G401.6 (cell line): ENCODE data around the gene EMILIN2.

ENCODE experiments used
- FAIRE-seq: peaks from 2 replicates; lab custom pipeline; 2012; peaks lifted over from hg19 to GRCh38; lab: Jason Lieb, UNC

The EMILIN2 gene

DNA sequence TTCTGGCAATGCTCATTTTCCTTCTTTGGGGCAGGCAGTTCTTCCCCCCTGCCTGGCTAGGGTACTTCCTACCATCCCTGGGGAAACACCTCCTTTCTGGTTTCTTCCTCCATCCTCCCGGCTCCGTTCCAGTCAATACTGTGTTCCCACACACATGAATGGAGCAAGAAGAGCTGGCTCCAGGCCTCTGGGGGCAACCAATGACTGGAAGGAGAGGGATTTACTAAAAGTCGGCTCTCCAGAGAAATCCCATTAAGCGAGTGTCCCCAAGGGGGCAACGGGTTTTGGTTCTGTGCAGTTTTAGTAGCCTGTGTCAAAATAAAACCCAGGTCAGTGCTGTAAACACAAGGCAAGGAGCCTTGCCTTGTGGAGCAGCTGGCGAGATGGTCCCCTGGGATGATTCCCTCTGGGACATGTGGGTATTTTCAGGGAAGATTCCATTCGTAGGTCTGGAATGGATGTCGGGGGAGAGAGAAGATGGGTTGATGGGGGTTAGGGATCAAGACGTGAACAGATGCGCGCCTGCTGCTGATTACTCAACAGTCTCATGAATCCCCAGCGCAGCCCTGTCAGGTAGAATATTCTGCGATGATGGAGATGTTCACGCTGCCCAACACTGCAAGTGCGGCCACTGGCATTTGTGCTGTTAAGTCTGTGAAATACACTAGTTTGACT, 32.0 kb downstream of the EMILIN2 start:
- no peak for FAIRE-seq

DNA sequence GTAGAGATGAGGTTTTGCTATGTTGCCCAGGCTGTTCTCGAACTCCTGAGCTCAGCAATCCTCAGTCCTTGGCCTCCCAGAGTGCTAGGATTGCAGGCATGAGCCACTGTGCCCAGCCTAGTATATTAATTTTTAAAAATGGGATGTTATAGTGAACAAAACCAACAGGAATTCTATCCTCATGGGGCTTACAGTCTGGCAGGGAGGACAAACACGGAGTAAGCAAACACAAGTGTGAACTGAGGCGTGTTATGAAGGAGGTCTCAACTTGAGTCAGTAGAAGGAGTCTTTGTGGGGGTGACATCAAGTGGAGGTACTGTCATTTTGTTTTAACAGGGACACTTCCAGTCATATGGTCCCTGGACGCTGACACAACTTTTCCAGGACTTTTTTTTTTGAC, 33.1 kb downstream of the EMILIN2 start:
- FAIRE-seq, result no peak

DNA sequence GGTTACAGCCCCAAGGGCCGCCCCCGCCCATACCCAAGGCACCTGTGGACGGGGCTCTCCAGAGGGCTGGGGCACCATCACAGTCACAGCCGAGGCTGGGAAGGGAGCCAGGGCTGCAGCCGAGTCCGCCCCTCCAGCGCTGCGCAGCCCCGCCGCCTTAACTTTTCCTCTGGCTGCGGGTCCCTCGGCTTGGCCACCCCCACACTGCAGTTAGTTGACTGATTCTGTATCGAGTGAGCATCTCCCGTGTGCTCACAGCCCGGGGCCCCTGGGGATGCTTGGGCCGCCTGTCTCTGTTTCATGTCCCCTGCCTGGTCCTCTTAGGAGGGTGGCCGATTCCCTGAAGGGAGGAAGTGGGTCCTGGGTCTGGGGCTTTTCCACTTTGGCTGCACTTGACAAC, 33.7 kb downstream of the EMILIN2 start:
- FAIRE-seq, result no peak

DNA sequence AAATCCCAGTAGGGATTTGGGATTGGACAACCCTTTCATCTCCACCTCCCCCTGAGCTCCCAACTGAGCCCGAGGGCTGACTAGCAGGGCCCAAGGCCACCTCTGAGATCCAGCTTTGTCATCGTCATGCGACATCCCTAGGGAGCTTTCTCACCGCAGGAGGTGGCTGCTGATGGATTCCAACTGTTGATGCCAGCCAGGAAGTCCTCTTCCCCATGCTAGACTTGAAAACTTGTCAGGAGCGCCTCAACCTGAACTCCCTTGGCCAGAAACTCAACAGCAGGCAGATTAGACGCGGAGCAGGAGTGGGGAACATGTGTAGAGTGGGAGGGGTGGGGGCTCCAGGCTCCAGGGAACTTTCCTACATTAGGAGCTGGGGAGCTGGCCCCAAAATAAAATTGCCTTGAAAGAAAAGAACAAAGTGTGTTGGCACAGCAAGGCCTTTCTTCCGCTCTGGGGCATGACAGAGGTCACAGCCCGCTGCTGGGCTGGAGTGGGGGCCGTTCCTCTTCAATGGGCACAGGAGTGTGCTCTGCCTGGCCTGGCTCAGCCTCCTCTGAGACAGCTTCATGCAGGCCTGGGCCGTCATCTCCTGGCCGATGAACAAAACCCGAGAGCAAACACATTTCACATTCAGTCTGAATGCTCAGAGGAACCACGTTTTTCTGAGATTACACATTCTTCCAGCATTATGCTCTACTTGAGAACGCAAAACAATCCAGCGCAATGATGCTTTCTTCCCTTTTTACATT, 34.5 kb downstream of the EMILIN2 start:
- FAIRE-seq, result no peak

DNA sequence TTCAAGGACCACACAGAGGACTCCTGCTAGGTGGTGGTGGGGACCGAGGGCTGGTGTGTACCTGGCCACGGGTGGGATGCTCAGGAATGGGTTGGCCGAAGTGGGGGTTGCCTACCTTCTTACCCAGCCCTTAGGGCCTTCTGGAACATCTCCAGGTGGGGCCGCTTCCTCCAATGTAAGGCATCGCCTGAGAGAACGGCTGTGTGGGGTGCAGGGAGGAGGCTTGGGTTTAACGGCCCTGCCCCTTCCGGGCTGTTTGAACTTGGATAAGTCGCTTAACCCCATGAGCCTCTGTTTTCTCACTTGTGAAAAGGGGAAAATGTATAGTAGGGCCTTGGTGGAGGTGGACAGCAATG, 35.0 kb downstream of the EMILIN2 start:
- FAIRE-seq, result no peak

DNA sequence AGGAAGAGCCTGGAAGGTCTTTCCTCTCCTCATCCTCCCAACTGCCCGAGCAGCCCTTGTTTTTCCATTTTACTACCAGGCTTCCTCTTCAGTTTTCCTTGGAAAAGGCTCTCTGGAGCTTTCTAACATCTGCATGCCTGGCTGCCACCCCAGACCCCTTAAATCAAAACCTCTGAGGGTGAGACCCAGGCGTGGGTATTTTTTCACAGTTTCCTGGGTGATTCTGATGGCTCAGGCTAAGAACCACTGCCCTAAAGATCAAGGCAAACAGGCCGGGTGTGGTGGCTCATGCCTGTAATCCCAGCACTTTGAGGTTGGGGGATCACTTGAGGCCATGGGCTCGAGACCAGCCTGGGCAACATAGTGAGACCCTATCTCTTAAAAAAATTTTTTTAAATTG, 35.4 kb downstream of the EMILIN2 start:
- FAIRE-seq, result no peak

DNA sequence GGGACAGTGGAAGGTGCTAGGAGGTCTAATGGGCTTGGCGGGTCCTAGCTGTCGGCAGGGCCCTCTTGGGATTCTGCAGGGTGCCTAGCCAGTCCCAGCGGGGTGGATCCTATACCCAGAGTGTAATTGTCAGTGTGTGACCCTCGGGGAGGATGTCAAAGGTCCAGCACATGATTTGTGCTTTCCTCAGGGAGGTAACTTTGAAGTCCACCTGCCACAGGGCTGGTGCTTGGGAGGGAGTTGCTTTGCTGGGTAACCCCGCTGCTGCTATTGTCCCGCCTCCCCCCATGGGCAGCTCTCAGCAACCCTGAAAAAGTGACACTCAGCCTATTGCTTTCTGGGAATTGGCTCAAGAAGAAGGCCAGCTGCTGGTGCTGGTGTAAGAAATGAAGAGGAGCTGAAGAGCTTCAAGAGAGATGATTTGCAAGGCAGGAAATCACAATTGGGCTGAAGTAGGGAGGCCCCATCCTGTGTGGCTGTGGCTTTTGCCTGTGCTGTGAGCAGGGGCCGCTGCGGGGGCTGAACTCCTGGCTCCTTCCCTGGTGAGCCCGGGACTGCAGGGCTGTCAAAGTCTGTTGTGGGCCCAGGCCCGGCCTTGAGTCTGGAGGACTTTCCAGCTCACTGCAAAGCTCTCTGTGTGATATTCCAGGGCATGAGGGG, 36.4 kb downstream of the EMILIN2 start:
- FAIRE-seq, result no peak

DNA sequence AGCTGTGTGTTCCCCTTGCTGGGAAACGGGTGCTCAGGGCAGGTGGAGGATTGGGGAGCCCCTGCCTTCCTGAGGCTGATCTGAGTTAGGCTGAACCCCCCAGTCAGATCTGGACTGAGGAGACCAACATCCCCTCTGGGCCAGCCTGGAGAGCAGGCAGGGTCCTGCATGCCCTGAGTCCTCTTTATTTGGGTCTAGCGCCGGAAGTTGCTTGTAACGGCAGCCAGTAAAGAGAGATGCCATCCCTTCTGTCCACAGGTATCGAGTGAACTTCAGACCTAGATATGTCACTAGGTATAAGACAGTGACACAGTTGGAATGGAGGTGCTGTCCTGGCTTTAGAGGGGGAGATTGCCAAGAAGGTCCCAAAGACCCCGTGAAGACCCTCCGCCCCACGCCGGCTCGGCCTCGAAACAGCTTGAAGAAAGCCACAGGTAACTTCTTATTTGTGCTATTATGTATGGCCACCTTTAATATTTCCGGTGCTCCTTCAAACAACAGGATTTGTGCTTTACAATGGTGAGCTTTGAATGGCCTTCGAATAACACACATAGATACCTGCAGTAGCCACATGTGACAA, 38.0 kb downstream of the EMILIN2 start:
- FAIRE-seq, result no peak

DNA sequence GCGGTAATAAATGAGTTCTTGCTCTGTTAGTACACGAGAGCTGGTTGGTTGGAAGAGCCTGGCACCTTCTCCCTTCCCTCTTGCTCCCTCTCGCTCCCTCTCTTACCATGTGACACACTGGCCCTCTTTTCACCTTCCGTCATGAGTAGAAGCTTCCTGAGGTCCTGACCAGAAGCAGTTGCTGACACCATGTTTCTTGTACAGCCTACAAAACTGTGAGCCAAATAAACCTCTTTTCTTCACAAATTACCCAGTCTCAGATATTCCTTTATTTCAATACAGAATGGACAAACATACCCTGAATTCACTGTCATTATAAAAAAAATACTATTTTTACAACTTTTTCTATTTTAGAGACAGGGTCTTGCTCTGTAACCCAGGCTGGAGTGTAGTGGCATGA, 40.7 kb downstream of the EMILIN2 start:
- no peak for FAIRE-seq

DNA sequence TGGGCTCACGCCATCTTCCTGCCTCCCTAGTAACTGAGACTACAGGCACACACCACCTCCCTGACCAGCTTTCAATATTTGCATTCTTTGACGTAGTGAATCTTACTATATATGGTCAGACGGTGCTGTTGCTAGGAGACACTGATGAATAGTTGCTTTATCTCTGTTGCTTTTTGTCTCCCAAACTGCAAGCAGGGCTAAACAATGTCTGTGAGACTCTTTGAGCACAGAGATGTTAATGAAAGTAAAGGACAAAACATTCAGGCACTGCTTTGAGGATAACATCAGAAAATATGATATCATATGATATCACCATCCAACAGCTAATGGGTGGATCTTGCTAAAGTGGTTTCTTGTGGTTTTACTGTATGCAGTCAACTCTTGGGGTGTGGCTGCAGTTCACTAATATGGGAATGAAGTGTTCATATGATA, 43.0 kb downstream of the EMILIN2 start:
- no peak for FAIRE-seq

DNA sequence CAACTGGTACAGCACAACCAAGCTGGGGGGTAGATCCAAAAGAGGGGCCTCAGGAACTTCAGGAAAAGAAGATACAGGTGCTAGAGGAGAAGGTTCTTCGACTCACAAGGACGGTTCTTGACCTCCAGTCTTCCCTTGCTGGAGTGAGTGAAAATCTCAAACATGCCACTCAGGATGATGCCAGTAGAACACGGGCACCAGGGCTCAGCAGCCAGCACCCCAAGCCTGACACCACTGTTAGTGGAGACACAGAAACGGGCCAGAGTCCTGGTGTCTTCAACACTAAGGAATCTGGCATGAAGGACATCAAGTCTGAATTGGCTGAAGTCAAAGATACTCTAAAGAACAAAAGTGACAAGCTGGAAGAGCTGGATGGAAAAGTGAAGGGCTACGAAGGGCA, 43.8 kb downstream of the EMILIN2 start:
- FAIRE-seq, result no peak

DNA sequence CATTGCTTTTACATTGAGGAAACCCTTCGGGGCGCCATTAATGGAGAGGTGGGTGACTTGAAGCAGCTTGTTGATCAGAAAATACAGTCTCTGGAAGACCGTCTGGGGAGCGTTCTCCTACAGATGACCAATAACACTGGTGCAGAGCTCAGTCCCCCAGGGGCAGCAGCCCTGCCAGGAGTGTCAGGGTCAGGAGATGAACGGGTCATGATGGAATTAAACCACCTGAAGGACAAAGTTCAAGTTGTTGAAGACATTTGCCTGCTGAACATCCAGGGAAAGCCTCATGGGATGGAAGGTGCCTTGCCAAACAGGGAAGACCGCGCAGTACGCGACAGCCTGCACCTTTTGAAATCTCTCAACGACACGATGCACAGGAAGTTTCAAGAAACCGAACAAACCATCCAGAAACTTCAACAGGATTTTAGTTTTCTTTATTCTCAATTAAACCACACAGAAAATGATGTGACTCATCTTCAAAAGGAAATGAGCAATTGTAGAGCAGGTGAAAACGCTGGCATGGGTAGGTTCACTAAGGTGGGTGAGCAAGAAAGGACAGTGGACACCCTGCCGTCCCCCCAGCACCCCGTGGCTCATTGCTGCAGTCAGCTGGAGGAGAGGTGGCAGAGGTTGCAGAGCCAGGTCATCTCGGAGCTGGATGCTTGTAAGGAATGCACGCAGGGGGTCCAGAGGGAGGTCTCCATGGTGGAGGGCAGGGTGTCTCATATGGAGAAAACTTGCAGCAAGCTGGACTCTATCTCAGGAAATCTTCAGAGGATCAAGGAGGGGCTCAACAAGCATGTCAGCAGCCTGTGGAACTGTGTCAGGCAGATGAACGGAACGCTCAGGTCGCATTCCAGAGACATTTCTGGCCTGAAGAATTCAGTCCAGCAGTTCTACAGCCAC, 45.0 kb downstream of the EMILIN2 start:
- no peak for FAIRE-seq

DNA sequence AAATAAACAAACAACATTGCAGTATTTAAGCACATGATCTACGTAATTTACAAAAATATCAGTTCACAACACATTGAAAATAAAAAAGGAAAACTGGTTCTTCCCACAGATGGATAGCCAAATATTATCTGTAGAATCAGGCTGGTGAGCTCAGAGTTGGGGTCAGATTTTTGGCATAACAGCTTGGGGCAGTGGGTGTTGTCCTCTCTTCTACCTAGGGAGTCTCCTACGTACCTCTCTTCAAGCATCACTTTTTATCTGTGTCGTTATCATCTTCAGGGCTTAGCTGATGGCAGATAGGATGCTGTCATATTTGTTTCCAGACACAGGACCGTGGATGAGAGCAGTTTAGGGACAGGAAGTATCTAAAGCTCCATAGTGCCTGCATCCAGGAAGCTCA, 46.2 kb downstream of the EMILIN2 start:
- no peak for FAIRE-seq

DNA sequence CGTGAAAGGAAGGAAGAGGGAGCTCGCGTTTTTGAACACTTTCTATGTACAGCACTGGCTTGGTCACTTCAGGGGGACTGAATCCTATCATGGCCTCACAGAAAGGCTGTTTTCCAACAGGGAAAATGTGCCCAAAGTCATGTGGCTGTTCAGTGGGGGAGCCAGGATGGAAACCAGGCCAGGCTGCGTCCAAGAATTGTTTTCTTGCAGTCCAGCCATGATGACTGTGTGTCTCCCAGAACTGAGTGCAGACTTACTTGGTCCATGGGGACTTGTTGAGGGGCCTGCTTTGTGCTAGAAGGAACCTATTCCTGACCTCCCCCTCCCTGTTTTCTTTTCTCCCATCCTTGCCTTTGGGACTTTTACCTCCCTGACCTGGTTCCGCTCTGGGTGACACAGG, 46.9 kb downstream of the EMILIN2 start:
- FAIRE-seq, result no peak

DNA sequence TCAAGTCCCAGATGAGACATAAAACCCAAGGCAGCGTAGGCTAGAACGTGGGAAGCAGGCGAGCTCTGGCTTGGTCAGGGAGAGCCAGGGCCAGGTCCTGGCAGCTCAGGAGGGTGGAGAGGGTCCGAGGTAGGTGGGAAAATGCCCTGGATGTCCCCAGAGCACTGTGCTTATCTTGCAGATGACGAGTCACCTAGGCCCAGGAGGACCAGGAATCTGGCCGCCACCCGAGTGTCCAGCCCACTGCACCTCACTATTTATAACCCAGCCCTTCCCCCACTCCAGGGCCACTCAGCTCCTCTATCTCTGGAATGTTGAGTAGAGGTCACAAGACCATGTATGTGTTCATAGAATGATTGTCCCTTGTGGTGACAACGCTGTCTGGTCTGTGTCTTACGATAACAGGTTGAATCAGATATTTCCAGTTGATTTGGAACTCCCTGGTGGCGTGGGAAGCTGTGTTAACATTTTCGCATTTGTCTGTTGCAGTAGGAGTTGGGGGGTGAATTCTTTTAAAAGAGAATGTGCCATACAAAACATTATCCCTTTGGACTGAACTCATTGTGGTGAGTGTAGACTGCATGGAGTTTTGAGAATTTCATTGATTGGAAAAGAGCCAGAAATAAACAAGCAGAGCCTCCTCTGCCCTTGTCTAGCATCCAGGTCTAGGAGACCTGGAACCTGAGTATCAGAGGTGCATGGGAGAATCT, 47.5 kb downstream of the EMILIN2 start:
- FAIRE-seq, result no peak

DNA sequence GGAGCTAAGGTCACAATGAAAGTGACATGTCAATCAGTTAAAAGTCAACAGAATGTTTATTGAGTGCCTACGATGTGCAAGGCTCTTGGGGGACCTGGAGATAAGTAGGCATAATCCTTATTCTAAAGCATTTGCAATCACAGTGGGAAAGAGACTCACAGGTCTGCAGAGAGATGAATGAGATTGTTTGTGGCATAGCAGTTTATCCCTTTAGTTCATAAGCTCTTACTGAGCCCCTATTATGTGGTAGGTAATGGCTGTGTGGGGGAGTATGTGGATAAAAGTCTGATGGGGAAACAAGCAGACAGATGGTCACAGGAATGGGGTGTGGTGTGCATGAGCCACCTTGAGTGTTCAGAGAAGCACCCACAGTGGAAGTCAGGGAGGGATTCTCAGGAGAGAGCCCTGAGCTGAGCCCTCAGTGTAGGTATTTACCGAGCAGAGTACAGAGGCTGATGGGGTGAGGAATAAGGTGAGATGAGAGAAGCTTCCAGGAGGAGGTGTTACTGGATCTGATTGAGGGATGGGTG, 48.1 kb downstream of the EMILIN2 start:
- FAIRE-seq, result no peak

DNA sequence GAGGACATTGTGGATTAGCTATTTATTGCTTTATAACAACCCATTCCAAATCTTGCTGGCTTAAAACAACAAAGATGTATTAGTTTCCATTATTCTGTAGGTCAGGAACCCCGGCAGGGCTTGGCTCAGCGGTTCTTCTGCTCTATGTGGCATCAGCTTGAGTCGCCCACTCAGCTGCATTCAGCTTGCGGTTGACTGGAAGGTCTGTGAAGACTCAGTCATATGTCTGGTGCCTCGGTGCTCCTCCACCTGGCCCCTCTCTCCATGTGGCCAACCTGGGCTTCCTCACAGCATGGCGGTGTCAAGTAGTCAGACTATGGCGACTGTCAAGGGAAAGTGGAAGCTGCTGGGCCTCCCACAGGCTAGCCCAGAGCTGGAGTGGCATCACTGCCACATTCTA, 48.6 kb downstream of the EMILIN2 start:
- no peak for FAIRE-seq

DNA sequence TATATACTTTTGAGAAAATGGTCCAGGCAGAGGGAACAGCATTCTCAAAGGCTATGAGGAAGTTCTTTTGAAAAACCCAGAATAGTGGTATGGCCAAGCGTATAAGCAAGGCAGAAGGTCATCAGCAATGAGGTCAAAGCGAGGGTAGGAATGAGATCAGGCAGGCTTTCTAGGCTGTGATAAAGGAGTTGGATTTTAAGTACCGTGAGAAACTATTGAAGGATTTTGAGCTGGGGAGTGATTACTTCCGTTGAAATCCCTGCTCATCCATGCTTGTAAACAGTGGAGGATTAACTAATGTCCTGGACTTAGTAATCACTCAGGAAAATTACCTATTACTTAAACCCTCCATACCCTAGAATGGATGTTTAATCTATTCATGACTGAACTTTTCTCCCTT, 50.2 kb downstream of the EMILIN2 start:
- no peak for FAIRE-seq

DNA sequence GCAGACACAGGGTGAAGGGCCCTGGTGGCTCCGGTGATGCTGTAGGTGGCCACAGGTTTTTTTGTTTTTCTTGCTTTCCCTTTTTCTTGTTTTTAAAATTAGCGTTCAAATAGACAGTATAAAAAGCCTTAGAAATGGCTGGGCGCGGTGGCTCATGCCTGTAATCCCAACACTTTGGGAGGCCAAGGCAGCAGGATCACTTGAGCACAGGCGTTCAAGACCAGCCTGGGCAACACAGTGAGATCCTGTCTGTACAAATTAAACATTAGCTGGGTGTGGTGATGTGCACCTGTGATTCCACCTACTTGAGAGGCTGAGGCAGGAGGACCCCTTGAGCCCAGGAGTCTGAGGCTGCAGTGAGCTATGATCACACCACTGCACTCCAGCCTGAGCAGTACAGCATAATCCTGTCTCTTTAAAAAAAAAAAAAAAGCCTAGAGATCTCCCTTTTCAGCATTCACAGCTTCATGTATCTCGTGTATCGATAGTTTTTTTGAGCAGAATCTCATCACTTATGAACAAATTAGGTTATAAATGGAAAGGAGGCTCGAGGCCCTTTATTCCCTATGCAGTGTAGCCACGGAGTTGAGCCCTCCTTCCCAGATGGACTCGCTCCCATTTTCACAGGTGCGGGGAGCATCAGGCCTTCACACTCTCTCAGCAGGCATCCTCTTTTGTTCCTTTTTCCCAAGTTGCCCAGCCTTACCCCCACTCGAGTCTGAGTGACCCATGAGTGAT, 50.8 kb downstream of the EMILIN2 start:
- FAIRE-seq, result no peak

DNA sequence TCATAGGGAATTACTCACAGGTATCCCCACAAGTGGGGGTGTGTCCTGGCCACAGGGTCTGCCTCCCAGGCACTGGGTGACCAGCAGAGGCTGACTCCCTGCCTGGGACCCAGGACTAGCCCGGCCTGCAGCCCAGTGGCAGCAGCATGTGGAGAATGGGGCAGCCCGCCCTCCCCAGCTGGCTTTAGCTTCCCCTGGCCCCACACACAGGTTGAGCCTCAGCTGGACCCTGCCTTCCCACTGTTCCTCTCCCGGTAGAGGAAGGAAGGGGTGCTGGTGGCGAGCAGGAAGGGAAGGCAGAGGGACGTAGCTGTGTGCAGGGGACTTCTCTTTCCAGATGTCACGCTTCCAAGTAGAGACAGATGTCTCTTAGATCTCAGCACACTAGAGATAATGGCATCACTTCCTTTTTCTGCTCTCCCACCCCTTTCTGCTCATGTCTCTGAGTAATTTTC, 51.4 kb downstream of the EMILIN2 start:
- no peak for FAIRE-seq
